ENCODE results near the gene SEZ6. TPM values are rescaled to one million over a fixed set of nuclear protein-coding genes. Genes with fewer than 3 reads are reported as not detected.
A peak's percentile ranks its signal among the peaks of the same experiment; 100 is the strongest.
"Not testable (repeated sequence)": the region's sequence is repeated elsewhere in the genome, so short reads cannot be mapped to it uniquely, and the experiment has no call there.

The SEZ6 gene
- polyA plus RNA-seq, 2 donors: not detected

DNA sequence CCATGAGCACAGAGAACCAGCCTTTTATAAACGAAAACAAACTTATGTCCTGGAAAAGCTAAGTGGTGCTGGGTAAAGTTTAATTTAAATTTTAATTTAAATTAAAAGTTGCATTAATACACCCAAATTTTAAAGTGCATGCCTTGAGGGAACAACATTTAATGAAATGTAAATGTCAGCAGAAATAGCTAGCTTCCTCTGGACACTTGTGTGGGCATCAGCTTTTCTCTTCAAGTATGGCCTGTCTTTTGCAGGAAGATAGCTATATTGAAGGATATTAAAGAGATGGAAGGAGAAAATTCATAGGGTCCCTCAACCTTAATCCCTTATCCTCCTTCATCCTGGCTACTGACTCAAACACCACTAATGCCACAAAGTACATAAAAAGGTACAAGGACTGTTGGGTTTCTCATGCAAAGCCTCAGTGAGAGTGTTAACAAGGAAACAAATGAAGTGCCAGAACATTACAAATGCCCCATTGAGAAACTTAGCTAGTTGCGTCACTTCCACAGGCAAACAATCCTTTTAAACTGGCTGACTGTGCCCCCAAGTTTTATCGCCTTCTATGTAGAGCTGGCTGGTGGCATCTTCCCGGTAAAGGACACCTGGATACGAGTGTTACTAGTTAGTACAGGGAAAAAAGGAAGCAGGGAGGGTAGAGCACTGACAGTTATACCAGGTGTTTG, 68.6 kb downstream of the SEZ6 start:
- Histone ChIP-seq H3K27ac (ENCODE audit: low read depth in 2 of 2, low read length in 1 of 2) (no peak overlapping the region), H3K4me1 (ENCODE audit: control insufficient read depth in 2 of 2, insufficient read depth in 2 of 2, low read length in 1 of 2) (no peaks in the 10 kb centered on the region), H3K27me3 (ENCODE audit: control insufficient read depth in 1 of 2, insufficient read depth in 2 of 2, low read length in 2 of 2) (no peaks in the 10 kb centered on the region), H3K36me3 (ENCODE audit: control insufficient read depth in 2 of 2, insufficient read depth in 2 of 2, low read length in 1 of 2) (no peaks in the 10 kb centered on the region), H3K4me3 (ENCODE audit: low read depth in 1 of 2, low read length in 2 of 2) (no peak overlapping the region), H3K9me3 (ENCODE audit: control insufficient read depth in 2 of 2, insufficient read depth in 1 of 2, low read depth in 1 of 2, low read length in 1 of 2) (no peaks in the 10 kb centered on the region)
- WGBS, 2 donors: 61 to 69% methylated on average over 5 of the region's 5 CpGs

DNA sequence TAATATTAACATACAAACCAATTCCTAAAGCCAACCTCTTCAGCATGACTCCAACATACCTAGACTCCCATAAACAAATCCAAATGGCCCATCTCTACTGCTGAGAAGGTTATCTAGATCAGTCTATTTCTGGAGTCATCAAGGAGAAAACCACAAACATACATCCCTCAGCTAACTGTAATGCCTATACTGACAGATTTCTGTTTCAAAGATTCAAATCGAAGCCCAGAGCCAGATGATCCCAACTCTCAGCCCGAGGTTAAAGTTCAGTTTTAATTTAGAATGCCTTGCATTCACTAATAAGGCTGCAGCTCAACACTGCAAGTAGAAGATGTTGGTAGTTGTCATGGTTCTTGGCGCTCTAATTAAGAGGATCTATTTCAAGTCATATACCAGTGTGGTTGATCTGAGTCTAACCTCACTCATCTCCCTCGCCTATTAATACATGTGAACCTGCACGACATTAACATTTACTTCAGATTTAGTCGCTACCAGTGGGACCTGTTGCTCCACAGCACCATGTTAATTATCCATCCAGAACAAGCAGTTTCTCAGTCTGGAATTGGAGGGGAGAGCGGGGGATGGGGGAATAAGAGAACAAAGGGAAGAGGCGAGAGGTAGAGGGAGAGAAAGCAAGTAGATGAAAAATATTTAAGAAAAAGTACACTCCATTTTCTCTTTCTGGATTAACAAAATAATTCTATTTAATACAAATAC, 69.9 kb downstream of the SEZ6 start:
- 85 to 89% methylated on average over 8 of the region's 8 CpGs for WGBS, 2 donors
- H3K27me3 ChIP-seq (ENCODE audit: control insufficient read depth in 1 of 2, insufficient read depth in 2 of 2, low read length in 2 of 2): no peaks in the 10 kb centered on the region
- H3K9me3 ChIP-seq (ENCODE audit: control insufficient read depth in 2 of 2, insufficient read depth in 1 of 2, low read depth in 1 of 2, low read length in 1 of 2): no peaks in the 10 kb centered on the region
- no peaks in the 10 kb centered on the region for H3K4me1 ChIP-seq (ENCODE audit: control insufficient read depth in 2 of 2, insufficient read depth in 2 of 2, low read length in 1 of 2)
- H3K36me3 ChIP-seq (ENCODE audit: control insufficient read depth in 2 of 2, insufficient read depth in 2 of 2, low read length in 1 of 2): no peaks in the 10 kb centered on the region
- no peak overlapping the region for H3K4me3 ChIP-seq (ENCODE audit: low read depth in 1 of 2, low read length in 2 of 2)
- no peak overlapping the region for H3K27ac ChIP-seq (ENCODE audit: low read depth in 2 of 2, low read length in 1 of 2)

DNA sequence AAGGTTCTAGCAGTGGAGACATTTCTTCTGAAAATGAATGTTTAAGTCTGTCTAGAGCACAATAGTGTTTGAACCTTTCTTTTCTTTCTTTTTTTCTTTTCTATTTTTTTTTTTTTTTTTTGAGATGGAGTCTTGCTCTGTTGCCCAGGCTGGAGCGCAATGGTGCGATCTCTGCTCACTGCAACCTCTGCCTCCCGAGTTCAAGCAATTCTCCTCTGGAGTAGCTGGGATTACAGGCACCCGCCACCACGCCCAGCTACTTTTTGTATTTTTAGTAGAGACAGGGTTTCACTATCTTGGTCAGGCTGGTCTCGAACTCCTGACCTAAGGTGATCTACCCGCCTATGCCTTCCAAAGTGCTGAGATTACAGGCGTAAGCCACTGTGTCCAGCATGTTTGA, 71.3 kb downstream of the SEZ6 start:
- not testable (repeated sequence) for H3K36me3 ChIP-seq (ENCODE audit: control insufficient read depth in 2 of 2, insufficient read depth in 2 of 2, low read length in 1 of 2); H3K27me3 ChIP-seq (ENCODE audit: control insufficient read depth in 1 of 2, insufficient read depth in 2 of 2, low read length in 2 of 2); H3K4me3 ChIP-seq (ENCODE audit: low read depth in 1 of 2, low read length in 2 of 2); H3K9me3 ChIP-seq (ENCODE audit: control insufficient read depth in 2 of 2, insufficient read depth in 1 of 2, low read depth in 1 of 2, low read length in 1 of 2); H3K27ac ChIP-seq (ENCODE audit: low read depth in 2 of 2, low read length in 1 of 2); H3K4me1 ChIP-seq (ENCODE audit: control insufficient read depth in 2 of 2, insufficient read depth in 2 of 2, low read length in 1 of 2)
- WGBS, 2 donors: 94 to 97% methylated on average over 8 of the region's 8 CpGs

DNA sequence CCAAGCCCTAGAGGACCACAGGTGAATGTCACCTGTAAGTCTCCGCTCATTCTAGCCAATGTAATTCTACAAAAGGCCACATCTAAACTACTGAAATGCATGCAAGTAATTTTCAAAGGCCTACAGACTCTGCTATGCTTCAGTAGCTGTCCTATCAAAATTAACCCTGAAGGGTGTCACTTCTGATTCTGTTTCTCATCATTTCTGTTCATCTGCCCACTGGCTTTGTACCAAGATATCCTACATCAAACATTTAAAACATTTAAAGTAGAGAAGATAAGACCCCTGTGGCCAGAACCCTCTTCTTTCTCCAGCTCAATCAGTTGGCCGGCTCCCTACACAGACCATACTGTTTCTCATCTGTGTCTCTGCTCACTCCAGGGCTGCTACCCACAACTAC, 76.0 kb downstream of the SEZ6 start:
- Histone ChIP-seq H3K27me3 (ENCODE audit: control insufficient read depth in 1 of 2, insufficient read depth in 2 of 2, low read length in 2 of 2) (no peaks in the 10 kb centered on the region), H3K9me3 (ENCODE audit: control insufficient read depth in 2 of 2, insufficient read depth in 1 of 2, low read depth in 1 of 2, low read length in 1 of 2) (no peaks in the 10 kb centered on the region), H3K27ac (ENCODE audit: low read depth in 2 of 2, low read length in 1 of 2) (no peak overlapping the region), H3K36me3 (ENCODE audit: control insufficient read depth in 2 of 2, insufficient read depth in 2 of 2, low read length in 1 of 2) (peaks cover 0 to 3% of the 10 kb centered on the region in 2 donors), H3K4me3 (ENCODE audit: low read depth in 1 of 2, low read length in 2 of 2) (no peak overlapping the region), H3K4me1 (ENCODE audit: control insufficient read depth in 2 of 2, insufficient read depth in 2 of 2, low read length in 1 of 2) (peaks cover 0 to 5% of the 10 kb centered on the region in 2 donors)
- 89 to 97% methylated on average over 2 of the region's 2 CpGs for WGBS, 2 donors

DNA sequence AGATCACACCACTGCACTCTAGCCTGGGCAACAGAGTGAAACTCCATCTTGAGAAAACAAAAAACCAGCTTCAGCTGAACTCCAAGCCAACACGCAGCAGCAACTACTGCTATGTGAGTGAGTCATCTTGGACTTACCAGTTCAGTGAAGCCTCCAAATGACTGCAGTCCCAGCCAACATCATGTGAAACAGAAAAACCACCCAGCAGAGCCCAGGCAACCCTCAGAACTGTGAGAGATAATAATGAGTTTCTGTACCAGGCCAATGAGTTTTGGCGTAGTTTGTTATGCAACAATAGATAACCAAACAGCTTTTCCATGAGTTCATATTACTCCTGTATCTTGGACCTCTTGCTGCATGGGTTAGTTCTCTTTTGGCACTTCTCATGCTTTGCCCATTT, 77.8 kb downstream of the SEZ6 start:
- Histone ChIP-seq H3K4me3 (ENCODE audit: low read depth in 1 of 2, low read length in 2 of 2) (no peak overlapping the region), H3K27me3 (ENCODE audit: control insufficient read depth in 1 of 2, insufficient read depth in 2 of 2, low read length in 2 of 2) (no peaks in the 10 kb centered on the region), H3K9me3 (ENCODE audit: control insufficient read depth in 2 of 2, insufficient read depth in 1 of 2, low read depth in 1 of 2, low read length in 1 of 2) (no peaks in the 10 kb centered on the region), H3K4me1 (ENCODE audit: control insufficient read depth in 2 of 2, insufficient read depth in 2 of 2, low read length in 1 of 2) (peaks cover 0 to 5% of the 10 kb centered on the region in 2 donors), H3K27ac (ENCODE audit: low read depth in 2 of 2, low read length in 1 of 2) (no peak overlapping the region), H3K36me3 (ENCODE audit: control insufficient read depth in 2 of 2, insufficient read depth in 2 of 2, low read length in 1 of 2) (peaks cover 6 to 9% of the 10 kb centered on the region in 2 donors)
- WGBS, 2 donors: 79 to 86% methylated on average over 2 of the region's 2 CpGs

DNA sequence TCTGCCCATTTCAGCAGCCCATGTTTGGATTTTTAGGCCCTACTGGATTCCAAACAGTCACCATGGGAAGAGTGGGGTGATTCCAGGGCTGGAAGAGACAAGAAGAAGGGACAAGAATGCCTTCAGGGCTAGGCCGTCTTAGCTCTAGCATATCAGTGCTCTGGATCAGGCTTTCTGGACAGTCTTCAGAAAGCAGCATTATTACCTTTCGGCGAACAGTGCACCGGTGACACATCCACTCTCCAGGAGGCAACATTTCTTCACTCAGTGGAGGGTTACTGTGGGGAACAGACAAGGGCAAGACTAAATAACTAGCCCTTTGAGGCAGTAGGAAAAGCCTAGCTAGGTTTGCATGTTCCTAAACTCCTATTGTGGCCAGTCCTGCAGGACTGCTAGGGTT, 79.0 kb downstream of the SEZ6 start:
- peaks cover 6 to 9% of the 10 kb centered on the region in 2 donors for H3K36me3 ChIP-seq (ENCODE audit: control insufficient read depth in 2 of 2, insufficient read depth in 2 of 2, low read length in 1 of 2)
- H3K9me3 ChIP-seq (ENCODE audit: control insufficient read depth in 2 of 2, insufficient read depth in 1 of 2, low read depth in 1 of 2, low read length in 1 of 2): no peaks in the 10 kb centered on the region
- 89 to 92% methylated on average over 4 of the region's 4 CpGs for WGBS, 2 donors
- H3K27me3 ChIP-seq (ENCODE audit: control insufficient read depth in 1 of 2, insufficient read depth in 2 of 2, low read length in 2 of 2): no peaks in the 10 kb centered on the region
- peak overlapping the region; percentile 39 to 57 for H3K27ac ChIP-seq (ENCODE audit: low read depth in 2 of 2, low read length in 1 of 2)
- H3K4me3 ChIP-seq (ENCODE audit: low read depth in 1 of 2, low read length in 2 of 2): no peak overlapping the region
- peaks cover 0 to 5% of the 10 kb centered on the region in 2 donors for H3K4me1 ChIP-seq (ENCODE audit: control insufficient read depth in 2 of 2, insufficient read depth in 2 of 2, low read length in 1 of 2)

DNA sequence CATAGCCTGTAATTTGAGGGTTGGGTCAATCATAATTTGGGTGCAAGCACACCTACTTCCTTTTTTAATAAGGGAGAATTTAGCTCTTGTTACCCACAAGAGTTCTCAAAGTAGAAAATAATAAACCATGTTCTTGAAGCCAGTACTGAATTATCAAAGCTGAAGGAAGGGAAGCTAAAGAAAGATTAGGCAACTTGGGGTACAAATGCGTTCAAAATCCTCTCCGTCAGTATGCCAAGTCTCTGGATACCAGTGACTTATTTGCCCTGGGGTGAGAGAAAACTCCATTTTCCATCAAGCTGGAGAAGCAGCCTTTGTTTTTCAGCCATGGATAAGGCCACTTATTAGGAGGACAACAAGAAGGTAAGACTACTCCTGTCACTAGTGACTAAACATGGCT, 79.5 kb downstream of the SEZ6 start:
- H3K36me3 ChIP-seq (ENCODE audit: control insufficient read depth in 2 of 2, insufficient read depth in 2 of 2, low read length in 1 of 2): peaks cover 6 to 9% of the 10 kb centered on the region in 2 donors
- no peaks in the 10 kb centered on the region for H3K9me3 ChIP-seq (ENCODE audit: control insufficient read depth in 2 of 2, insufficient read depth in 1 of 2, low read depth in 1 of 2, low read length in 1 of 2)
- WGBS, 2 donors: 69 to 75% methylated on average over 2 of the region's 2 CpGs
- no peak overlapping the region for H3K4me3 ChIP-seq (ENCODE audit: low read depth in 1 of 2, low read length in 2 of 2)
- H3K4me1 ChIP-seq (ENCODE audit: control insufficient read depth in 2 of 2, insufficient read depth in 2 of 2, low read length in 1 of 2): peaks cover 0 to 5% of the 10 kb centered on the region in 2 donors
- H3K27ac ChIP-seq (ENCODE audit: low read depth in 2 of 2, low read length in 1 of 2): peak overlapping the region; percentile 39 to 46
- H3K27me3 ChIP-seq (ENCODE audit: control insufficient read depth in 1 of 2, insufficient read depth in 2 of 2, low read length in 2 of 2): no peaks in the 10 kb centered on the region

DNA sequence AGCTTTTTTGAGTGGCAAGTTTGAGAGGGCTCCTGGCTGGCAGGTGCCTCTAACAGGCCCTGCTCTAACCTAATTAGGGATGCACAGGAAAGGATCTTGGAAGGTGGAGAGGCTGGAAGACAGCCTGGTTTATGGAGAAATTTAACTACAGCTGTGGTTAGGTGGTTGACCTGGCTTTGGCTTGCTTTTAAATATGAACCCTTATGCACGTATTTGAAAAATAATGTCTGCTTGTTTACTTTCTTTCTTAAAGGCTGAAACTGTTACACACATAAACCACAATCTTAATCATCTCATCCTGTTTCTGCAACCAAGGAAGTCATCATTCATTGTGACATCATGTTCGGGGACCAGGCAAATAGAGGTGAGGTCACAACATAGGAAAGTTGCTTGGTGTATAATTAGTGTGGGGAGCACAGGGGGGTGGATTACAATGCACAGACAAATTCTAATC, 79.9 kb downstream of the SEZ6 start:
- WGBS, 2 donors: 17% methylated on average over 2 of the region's 2 CpGs
- no peaks in the 10 kb centered on the region for H3K9me3 ChIP-seq (ENCODE audit: control insufficient read depth in 2 of 2, insufficient read depth in 1 of 2, low read depth in 1 of 2, low read length in 1 of 2)
- peak overlapping the region; percentile 21 to 28 for H3K27ac ChIP-seq (ENCODE audit: low read depth in 2 of 2, low read length in 1 of 2)
- no peak overlapping the region for H3K4me3 ChIP-seq (ENCODE audit: low read depth in 1 of 2, low read length in 2 of 2)
- no peaks in the 10 kb centered on the region for H3K27me3 ChIP-seq (ENCODE audit: control insufficient read depth in 1 of 2, insufficient read depth in 2 of 2, low read length in 2 of 2)
- peaks cover 0 to 5% of the 10 kb centered on the region in 2 donors for H3K4me1 ChIP-seq (ENCODE audit: control insufficient read depth in 2 of 2, insufficient read depth in 2 of 2, low read length in 1 of 2)
- H3K36me3 ChIP-seq (ENCODE audit: control insufficient read depth in 2 of 2, insufficient read depth in 2 of 2, low read length in 1 of 2): peaks cover 6 to 11% of the 10 kb centered on the region in 2 donors

DNA sequence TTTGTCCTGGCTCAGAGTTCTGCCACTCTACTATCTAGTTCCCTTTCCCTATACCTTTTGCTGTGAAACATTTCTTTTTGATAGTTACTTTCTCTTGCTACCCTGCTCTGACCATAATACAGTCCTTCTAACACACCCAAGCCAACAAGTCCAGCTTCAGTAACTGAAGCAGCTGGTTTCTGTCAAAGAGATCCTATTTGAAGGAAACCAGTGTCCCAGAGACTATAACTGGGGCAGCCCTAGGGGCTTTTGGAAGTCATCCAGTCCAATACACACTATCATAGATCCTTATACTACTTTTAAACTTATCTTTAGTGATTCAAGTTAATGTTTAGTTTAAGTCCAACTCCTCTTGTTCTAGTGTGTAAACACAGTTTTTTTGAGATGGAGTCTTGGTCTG, 85.6 kb downstream of the SEZ6 start:
- no peak overlapping the region for H3K27ac ChIP-seq (ENCODE audit: low read depth in 2 of 2, low read length in 1 of 2)
- H3K4me1 ChIP-seq (ENCODE audit: control insufficient read depth in 2 of 2, insufficient read depth in 2 of 2, low read length in 1 of 2): peaks cover 0 to 2% of the 10 kb centered on the region in 2 donors
- peaks cover 22 to 29% of the 10 kb centered on the region in 2 donors for H3K36me3 ChIP-seq (ENCODE audit: control insufficient read depth in 2 of 2, insufficient read depth in 2 of 2, low read length in 1 of 2)
- no peaks in the 10 kb centered on the region for H3K9me3 ChIP-seq (ENCODE audit: control insufficient read depth in 2 of 2, insufficient read depth in 1 of 2, low read depth in 1 of 2, low read length in 1 of 2)
- no peaks in the 10 kb centered on the region for H3K27me3 ChIP-seq (ENCODE audit: control insufficient read depth in 1 of 2, insufficient read depth in 2 of 2, low read length in 2 of 2)
- no peak overlapping the region for H3K4me3 ChIP-seq (ENCODE audit: low read depth in 1 of 2, low read length in 2 of 2)

DNA sequence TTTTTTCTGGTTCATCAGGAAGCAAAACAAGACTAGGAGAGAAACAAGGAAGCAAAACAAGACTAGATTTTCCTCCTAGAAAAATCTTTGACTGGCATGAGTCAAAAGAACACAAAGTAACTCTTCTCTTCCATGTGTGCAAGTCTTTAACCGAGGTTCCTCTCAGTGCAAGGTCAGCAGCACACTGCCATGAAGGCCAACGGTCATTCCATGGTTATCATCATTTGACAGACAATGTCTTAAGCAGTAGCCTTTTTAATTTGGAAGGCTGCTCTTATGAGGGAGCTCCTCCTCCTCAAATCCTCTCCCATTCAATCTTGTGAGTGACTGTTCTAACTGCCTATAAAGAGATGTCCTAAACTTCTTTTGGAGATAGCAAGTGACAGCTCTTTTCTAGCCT, 87.5 kb downstream of the SEZ6 start:
- Histone ChIP-seq H3K27ac (ENCODE audit: low read depth in 2 of 2, low read length in 1 of 2) (no peak overlapping the region), H3K4me3 (ENCODE audit: low read depth in 1 of 2, low read length in 2 of 2) (no peak overlapping the region), H3K36me3 (ENCODE audit: control insufficient read depth in 2 of 2, insufficient read depth in 2 of 2, low read length in 1 of 2) (peaks cover 21 to 31% of the 10 kb centered on the region in 2 donors), H3K9me3 (ENCODE audit: control insufficient read depth in 2 of 2, insufficient read depth in 1 of 2, low read depth in 1 of 2, low read length in 1 of 2) (no peaks in the 10 kb centered on the region), H3K4me1 (ENCODE audit: control insufficient read depth in 2 of 2, insufficient read depth in 2 of 2, low read length in 1 of 2) (peaks cover 0 to 2% of the 10 kb centered on the region in 2 donors), H3K27me3 (ENCODE audit: control insufficient read depth in 1 of 2, insufficient read depth in 2 of 2, low read length in 2 of 2) (no peaks in the 10 kb centered on the region)
- WGBS, 2 donors: 64 to 77% methylated on average over 2 of the region's 2 CpGs
